T follicular helper cell (primary cell): ENCODE results near the gene PDP2.
A peak's percentile ranks its signal among the peaks of the same experiment; 100 is the strongest.
"Not testable (repeated sequence)": the region's sequence is repeated elsewhere in the genome, so short reads cannot be mapped to it uniquely, and the experiment has no call there.

Experiments used
- DNase-seq: peaks from one replicate; pipeline ENCODE4 v3.0.0-alpha.2; 2020; ENCODE audit warnings: low read depth

Gene PDP2

DNA sequence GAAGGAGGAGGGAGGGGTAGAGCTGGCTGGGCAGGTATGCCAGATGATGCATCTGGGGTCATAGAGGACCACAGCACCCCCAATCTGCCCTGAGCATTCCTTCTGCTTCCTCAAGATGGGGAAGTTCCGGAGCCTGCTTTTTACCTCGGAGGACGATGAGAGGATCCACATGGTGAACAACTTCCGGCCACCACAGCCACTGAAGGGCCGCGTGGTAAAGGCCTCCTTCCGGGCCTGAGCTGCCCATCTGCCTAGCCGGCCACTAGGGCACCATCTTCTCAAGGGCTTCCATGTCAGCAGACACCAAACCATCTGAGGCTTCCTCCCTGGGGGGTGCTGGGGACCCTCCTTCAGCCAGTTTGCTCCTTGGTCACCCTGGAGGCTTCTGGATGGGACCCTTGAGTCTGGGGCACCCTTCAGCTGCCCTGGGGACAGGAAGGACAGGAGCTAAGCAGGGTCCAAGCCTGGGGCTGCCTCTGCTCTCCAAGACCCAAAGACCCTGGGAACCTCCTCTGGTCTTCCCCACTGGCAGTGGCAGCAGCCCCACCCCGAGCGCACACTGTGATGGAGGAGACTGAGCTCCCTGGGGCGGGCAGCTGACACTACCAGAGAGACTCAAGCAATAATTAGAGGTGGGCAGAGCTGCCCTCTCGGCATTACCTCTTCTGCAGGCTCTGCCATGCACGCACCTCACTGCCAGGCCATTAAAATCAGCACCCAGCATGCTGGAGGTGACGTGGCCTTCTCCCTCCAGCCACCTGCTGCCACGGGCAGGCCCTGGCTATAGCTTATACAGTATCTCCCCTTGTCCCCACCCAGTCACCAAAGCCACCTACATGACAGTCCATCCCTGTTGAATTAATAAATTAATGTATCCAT is 26.8 kb upstream of the PDP2 start:
- DNase-seq, result no peak

DNA sequence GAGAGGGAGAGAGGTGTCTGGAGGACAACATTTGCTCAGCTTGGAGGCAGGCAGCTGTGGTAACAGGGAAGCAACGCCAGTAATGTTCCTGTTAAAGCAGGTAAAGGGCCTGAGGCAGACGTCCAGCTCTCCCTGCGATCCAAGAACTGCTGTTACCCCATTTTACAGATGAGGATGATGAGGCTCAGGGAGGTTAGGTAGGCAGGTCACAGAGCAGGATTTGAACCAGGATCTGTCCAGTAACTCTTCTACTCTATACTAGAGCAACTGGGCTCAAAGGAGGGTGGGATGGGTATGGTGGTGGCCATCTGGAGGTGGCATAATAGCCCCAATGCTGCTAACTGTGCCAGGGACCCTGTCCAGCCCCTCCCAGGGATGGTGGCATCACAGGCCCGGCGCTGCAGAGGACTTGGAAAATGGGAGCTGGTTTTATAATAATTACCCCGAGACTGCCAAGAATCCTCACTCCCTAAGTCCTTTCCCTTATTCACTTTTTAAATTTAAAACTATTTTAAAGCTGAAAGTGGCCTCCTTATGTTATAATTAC is 24.1 kb upstream of the PDP2 start:
- DNase-seq, result no peak

DNA sequence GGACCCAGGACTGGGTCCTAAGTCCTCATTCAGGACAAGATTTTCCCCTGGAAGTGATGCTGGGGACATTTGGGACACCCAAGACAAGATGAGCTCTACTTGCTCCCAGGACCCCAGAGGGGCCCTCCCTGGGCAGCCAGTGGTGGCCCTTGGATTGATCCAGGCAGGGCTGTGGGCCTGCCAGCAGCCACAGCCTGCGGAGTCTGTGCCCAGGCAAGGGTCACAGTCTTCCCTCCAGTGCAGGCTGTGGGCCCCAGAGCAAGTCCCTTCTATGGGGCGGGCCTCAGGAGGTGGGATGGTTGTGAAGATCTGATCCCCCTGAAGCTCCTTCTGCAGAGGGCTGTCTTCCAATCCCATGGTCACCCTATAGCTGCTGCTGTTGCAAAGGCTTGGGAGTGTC is 23.5 kb upstream of the PDP2 start:
- no peak for DNase-seq

DNA sequence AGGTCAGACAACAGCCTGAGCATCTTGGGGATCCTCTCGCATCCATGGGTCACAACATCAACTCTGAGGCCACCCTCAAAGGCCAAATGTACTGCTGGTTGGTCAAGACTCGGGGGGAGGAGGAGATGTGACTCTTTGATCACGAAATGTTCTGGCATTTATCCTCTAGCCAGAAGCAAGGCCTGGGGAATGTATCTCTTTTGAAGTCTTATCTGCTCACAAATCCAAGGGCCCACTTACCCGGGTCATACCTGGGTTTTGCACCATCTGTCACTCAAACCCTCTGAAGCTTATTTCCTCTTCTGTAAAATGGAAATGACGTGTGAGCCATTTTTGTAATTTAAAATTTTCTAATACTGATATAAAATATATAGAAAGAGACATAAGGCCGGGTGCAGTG is 22.9 kb upstream of the PDP2 start:
- DNase-seq, result no peak

DNA sequence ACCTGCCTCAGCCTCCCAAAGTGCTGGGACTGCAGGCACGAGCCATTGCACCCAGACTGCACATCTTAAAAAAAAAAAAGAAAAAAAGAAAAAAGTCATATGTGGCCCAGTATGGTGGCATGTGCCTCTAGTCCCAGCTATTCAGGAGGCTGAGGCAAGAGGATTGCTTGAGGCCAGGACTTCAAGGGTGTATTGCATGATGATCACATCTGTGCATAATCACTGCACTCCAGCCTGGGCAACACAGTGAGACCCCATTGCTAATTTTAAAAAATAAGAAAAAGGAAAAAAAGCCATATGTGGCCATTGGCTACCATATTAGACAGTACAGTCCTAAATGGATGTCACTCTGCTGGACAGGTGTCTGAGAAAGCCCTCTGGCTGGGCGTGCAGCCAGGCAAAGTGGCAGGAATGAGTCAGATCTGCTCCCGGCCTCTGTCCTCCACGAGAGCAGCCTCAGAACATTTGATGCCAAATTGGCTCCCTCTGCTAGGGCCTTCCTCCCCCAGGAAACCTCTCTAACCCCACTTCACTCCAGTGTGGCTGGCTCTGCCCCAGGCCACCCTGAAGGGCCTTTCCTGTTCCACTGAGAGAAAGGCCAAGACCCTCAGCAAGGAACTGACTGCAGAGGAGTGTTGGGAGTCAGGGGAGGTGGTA is 21.4 kb upstream of the PDP2 start:
- no peak for DNase-seq

DNA sequence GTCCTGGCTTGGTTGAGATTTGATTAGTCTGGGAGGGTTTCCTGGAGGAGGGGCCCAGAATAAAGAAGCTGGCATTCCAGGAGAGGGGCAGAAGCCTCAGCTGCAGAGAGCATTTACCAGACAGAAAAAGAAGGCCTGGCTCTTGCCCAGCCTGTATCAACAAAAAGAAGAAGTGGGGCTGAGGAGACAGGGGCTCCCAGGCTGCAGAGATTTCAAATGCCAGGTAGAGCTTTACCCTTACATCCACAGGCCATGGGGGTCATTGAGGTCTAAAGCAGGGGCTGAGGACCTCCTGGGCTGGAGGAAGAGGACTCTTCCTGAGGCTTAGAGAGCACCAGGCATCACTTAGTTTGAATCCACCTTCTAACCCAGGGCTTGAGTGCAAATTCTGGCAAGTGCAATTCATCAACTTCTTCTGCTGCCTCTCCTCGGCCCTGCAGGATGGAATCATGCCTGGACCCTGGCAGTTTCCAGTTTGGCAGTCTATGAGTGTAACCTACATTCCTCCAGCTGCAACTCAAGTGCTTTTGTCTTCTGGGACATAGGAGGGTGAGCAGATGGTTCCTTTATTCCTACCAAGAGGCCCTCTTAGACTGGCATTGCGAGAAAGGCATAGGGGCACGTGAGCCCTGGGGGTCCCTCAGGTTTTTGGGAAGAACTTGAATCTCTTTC is 20.8 kb upstream of the PDP2 start:
- DNase-seq, result no peak

DNA sequence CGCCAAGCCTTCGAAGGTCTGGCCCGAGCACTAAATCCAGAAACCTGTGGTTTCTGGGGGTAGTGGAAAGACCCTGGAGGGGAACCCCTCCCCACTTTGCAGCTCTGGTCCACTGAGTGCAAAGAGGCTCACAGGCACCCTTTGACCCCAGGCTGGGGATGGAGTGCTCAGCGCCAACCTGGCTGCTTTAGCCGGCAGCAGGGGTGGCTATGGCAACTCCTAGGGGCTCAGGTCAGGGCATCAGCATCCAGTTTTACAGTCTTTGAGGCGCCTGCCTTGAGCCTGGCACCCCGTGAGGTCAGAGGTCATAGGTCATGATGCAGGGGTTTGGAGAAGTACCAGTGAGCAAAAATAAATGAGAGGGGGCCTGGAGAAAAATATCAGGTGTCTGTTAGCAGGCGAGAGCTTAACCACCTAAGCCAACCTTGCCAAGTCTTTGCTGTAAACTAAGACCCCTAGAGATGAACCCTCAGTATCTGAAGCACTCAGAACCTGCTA is 18.2 kb upstream of the PDP2 start:
- no peak for DNase-seq

DNA sequence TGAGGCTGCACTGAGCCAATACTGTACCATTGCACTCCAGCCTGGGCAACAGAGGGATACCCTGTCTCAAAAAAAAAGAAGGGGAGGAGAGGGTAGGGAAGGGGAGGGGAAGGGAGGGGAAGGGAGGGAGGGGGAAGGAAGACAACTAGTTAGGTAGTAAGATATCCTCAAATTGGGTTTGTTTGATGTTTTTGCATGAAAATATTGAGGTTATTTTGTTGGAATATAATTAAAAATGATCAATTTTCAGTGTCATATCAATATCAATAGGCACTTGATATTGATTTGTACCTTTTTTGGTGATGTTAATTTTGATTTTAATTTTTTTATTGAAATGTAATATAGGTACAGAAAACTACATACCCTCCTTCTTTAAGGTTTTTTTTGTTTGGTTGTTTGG is 16.6 kb upstream of the PDP2 start:
- DNase-seq, result no peak

DNA sequence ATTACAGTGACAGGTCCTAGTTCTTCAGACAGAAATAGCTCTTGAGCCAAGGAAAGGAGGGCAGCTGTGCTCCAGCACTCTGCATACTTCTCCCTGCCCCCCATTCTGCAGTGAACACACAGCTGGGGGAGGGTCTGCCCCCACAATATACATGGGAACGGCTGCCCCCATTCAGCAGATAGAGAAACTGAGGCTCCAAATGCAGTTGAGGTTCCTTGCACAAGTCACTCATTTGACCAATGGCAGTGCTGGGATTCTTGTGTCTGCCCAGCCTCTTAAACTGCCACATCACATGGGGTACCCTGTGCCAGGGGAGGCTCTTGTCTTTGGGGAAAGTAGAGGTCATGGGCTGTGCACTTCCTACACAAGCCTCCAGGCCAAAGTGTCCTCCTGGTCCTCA is 10.9 kb upstream of the PDP2 start:
- DNase-seq, result no peak

DNA sequence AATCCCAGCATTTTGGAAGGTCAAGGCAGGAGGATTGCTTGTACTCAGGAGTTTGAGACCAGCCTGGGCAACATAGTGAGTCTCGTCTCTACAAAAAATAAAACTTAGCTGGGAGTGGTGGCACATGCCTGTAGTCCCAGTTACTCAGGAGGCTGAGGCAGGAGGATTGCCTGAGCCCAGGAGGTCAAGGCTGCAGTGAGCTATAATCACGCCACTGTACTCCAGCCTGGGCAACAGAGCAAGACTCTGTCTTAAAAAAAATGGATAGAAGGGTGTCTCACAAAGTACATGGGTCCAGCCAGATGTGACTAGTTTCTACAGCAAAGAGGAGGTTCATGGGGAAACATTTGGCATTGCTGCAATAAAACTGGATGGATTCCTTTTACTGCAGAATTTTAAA is 9.0 kb upstream of the PDP2 start:
- not testable (repeated sequence) for DNase-seq

DNA sequence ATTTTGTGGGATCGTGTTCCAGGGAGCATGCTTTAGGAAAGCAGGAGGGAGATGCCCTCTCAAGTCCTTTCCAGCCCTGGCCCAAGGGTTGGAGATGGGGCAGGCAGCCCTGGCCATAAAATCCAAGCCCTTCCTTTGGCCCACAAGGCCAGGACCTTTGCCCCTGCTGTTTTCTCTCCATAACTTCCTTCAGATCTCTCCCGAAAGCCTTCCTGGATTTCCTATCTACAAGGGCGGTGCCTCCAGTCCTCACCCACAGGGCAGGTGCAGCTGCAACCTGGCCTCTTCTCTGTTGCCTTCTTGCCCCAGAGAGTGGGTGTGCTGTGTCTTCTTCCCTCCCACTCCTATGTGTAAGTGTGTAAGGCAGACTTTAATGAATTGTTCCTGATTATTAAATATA is 8.5 kb upstream of the PDP2 start:
- DNase-seq, result no peak

DNA sequence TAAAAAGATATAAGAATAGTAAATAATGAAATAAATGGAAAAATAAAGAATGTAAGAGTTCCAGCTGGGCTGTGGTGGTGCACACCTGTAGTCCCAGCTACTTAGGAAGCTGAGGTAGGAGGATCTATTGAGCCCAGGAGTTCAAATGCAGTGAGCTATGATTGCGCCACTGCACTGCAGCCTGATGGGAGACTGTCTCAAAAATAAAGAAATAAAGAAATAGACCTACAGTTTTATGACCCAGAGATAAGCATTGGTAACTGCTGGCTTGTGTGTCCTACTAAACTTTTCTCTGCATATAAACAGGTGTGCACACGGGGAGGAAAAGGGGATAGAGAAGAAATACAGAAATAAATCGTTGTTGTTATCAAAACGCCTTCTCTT is 7.8 kb upstream of the PDP2 start:
- no peak for DNase-seq

DNA sequence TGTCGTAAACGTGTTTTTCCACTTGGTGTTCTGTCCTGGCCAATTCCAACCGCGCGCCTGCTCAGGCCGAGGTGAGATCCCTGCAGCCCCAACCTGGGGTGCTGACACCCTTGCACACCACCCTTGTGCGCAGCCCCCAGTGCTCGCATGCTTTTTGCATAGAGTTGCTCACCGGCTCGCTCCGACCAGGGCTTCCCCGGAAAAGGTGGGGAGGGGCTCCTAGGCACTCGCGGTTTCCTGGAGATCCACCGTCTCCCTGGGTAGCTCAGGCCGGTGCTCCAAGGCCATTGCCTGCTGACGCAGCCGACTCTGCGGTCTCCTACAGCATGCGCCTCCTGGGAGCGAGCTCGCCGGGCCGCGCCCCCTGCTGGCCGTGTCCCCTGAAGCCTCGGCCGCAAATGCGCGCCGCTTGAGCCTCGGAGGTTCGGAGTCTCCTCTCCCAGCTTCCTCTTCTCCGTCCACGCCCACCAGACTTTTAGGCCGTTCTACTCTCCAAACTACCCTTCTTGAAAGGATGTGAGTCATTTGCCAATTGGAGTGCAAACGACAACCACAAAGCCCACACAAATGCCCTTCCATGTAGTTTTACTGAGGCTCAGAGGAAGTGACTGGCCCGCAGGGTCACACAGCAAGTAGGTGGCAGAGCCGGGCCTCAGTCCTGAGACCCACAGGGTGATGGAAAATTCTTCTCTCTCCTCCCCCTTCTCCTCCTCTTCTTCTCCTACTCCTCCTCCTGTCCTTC is 7.2 kb upstream of the PDP2 start:
- peak; percentile 69 for DNase-seq

DNA sequence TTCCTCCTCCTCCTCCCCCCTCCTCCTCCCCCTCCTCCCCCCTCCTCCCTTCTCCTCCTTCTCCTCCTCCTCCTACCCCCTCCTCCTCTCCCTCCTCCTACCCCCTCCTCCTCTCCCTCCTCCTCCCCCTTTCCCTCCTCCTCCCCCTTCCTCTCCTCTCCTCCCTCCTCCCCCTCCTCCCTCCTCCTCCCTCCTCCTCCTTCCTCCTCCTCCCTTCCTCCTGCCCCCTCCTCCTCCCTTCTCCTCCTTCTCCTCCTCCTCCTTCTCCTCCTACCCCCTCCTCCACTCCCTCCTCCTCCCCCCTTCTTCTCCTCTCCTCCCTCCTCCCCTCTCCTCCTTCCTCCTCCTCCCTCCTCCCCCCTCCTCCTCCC is 6.6 kb upstream of the PDP2 start:
- no peak for DNase-seq

DNA sequence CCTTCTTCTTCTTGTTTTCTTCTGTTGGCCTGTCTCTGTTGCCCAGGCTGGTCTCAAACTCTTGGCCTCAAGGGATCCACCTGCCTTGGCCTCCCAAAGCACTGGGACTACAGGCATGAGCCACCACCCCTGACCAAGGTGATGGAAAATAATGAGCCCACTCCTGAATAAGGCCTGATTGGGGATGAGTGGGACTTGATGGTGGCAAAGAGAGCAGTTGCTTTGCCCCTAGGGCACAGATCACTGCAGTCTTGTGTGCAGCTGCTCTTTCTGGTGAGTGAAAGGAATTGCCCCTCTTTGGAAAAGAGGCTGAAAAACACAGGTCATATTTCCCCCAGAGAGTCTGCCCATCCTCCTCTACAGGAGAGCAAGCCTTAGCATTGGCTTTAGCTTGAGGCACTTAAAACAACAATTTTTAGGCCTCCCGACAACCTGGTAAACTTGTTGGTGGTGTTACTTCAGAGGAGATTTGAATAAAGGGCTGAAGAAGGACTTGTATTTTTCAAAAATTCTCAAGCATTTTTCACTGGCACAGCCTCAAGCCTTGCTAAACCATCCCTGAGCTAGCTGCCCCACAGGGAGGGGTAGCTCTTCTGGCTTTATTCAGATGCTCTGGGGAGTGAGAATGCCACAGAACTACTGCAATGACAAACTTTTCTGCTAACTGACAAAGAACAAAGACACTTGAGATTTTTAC is 6.1 kb upstream of the PDP2 start:
- DNase-seq, result no peak

DNA sequence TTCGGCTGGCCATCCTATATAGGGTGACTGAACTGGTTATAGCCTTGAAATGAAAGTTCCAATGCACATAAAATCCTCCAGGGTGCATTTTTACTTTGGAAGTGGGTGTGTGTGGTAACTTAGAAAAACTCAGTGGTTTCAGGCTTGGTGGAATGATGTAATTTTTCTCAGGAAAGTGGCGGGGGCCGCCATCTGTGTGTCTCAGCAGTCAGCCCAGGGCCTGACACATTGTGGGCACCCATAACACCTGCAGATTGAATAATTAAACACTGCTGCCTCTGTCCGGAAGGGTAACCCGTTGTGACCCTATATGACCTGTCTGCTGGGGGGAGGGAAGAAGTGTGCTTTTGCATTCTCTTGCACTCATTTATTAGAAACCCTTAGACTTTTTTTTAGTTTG is 2.2 kb upstream of the PDP2 start:
- no peak for DNase-seq

DNA sequence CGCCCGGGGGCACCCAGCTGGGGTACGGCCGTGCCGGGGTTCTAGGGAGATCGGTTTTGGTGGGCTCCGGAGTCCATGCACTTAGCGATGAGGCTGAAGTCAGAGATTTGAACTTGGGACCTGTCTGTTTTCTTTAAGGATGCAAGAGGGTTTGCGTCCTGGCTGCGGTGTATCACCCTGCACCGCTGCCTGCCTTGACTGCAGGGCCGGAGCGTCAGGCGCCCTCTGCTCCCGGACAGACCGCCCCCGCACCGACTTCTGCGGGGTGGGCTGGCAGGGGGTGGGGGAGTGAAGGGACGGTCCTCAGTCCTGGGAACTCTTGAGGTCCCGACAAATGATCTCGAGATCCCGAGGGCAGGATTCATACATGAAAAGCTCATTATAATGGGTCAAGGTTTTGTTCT is 701 bp downstream of the PDP2 start:
- DNase-seq, result no peak

DNA sequence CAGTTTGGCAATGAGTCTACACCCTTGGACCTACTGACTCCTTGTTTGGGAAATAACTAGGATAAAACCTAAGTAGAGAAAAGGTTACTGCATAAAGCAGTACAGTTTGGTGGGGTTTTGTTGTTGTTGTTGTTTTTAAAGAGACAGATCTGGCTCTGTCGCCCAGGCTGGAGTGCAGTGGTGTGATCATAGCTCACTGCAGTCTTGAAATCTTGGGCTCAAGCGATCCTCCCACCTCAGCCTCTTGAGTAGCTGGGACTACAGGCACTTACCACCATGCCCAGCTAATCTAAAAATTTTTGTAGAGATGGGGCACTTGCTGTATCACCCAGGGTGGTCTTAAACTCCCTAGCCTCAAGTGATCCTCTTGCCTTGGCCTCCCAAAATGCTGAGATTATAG is 1.2 kb downstream of the PDP2 start:
- DNase-seq, result no peak

DNA sequence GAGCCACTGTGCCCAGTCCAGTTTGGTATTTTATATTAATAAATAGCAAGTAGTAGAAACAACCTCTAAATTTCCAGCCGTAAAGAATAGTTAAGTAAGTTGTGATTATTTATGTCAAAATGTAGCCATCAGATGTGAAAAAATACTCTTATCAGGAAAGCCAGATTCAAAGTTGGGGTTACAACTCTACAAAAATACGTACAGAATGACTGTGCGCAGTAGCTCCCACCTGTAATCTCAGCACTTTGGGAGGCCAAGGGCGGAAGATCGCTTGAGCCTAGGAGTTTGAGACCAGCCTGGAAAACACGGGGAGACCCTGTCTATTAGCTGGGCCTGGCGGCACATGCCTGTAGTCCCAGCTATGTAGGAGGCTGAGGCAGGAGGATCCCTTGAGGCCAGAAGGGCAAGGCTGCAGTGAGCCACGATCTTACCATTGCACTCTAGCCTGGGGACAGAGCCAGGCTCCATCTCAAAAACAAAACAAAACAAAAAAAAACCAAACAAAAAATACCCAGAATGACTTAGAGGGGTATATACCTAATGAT is 1.7 kb downstream of the PDP2 start:
- DNase-seq, result no peak

DNA sequence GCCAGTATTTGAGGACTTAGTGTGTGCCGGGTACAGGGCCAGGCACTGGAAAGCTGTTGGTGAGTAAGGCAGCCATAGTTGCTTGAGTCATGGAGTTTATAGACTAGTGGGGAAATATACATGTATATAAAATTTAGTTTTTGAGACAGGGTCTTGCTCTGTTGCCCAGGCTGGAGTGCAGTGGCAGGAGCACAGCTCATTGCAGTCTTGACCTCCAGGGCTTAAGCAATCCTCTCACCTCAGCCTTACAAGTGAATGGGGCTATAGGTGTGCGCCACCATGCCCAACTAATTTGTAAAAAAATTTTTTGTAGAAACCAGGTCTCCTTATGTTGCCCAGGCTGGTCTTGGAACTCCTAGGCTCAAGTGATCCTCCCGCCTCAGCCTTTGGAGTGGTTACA is 2.4 kb downstream of the PDP2 start:
- no peak for DNase-seq

DNA sequence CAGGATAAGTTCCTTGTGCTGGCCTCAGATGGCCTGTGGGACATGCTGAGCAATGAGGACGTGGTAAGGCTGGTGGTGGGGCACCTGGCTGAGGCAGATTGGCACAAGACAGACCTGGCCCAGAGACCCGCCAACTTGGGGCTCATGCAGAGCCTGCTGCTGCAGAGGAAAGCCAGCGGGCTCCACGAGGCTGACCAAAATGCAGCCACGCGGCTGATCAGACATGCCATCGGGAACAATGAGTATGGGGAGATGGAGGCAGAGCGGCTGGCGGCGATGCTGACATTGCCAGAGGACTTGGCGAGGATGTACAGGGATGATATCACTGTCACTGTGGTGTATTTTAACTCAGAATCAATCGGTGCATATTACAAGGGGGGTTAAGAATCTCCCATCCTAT is 5.2 kb downstream of the PDP2 start:
- no peak for DNase-seq
